ENCODE data around the gene OSBPL3.

The OSBPL3 gene

GRCh38 chr7:24949884-24950283 is 30.1 kb downstream of the OSBPL3 start:
- DNase-seq, result no peak

GRCh38 chr7:24948739-24949138 is 31.2 kb downstream of the OSBPL3 start:
- DNase-seq, result no peak

GRCh38 chr7:24946467-24946866 is 33.5 kb downstream of the OSBPL3 start:
- DNase-seq, result no peak

- no peak for DNase-seq
Observed at GRCh38 chr7:24945899-24946298, 34.1 kb downstream of the OSBPL3 start.

GRCh38 chr7:24943096-24943948 is 36.7 kb downstream of the OSBPL3 start:
- no peak for DNase-seq

- no peak for DNase-seq
Observed at GRCh38 chr7:24942226-24942625, 37.8 kb downstream of the OSBPL3 start.

- no peak for DNase-seq
Observed at GRCh38 chr7:24939416-24939815, 40.6 kb downstream of the OSBPL3 start.

- DNase-seq, result no peak
Observed at GRCh38 chr7:24936121-24936824, 43.7 kb downstream of the OSBPL3 start.

- DNase-seq, result no peak
Observed at GRCh38 chr7:24933298-24933697, 46.7 kb downstream of the OSBPL3 start.

GRCh38 chr7:24932815-24933214 is 47.2 kb downstream of the OSBPL3 start:
- no peak for DNase-seq

- no peak for DNase-seq
Observed at GRCh38 chr7:24932389-24932788, 47.6 kb downstream of the OSBPL3 start.

GRCh38 chr7:24931844-24932243 is 48.1 kb downstream of the OSBPL3 start:
- DNase-seq, result no peak

- DNase-seq, result no peak
Observed at GRCh38 chr7:24930856-24931255, 49.1 kb downstream of the OSBPL3 start.

- DNase-seq, result no peak
Observed at GRCh38 chr7:24926623-24927524, 53.1 kb downstream of the OSBPL3 start.

- no peak for DNase-seq
Observed at GRCh38 chr7:24924375-24924774, 55.6 kb downstream of the OSBPL3 start.

- DNase-seq, result no peak
Observed at GRCh38 chr7:24923172-24923865, 56.7 kb downstream of the OSBPL3 start.

GRCh38 chr7:24922099-24922773 is 57.7 kb downstream of the OSBPL3 start:
- DNase-seq, result no peak

GRCh38 chr7:24921362-24921679 is 58.7 kb downstream of the OSBPL3 start:
- no peak for DNase-seq

- DNase-seq, result no peak
Observed at GRCh38 chr7:24920451-24921361, 59.3 kb downstream of the OSBPL3 start.

- no peak for DNase-seq
Observed at GRCh38 chr7:24917510-24918239, 62.3 kb downstream of the OSBPL3 start.

Measured in NCI-H2171 (cell line).